ENCODE data around the gene CFAP161. TPM values are rescaled to one million over a fixed set of nuclear protein-coding genes. Genes with fewer than 3 reads are reported as not detected.

CFAP161 gene
- total RNA-seq, 1 donor from 2014 or later: 0.94 TPM

- intact Hi-C loops (cut with micrococcal nuclease): no loop called here
- DNase-seq (no peak), ATAC-seq (no peak)
Observed at GRCh38 chr15:81196576-81197254, 62.6 kb downstream of the CFAP161 start, which contains the start of gene IL16. TSS of gene IL16 (plus strand) at chr15:81196879. CDS start at chr15:81225400, 28,521 bp downstream.

GRCh38 chr15:81197255-81197630, 63.2 kb downstream of the CFAP161 start:
- intact Hi-C loops (cut with micrococcal nuclease): no loop called here
- no peak for ATAC-seq

GRCh38 chr15:81197688-81198281, 63.7 kb downstream of the CFAP161 start:
- no peak for ATAC-seq
- intact Hi-C loops (cut with micrococcal nuclease): no loop called here
- DNase-seq: no peak

More at GRCh38 chr15:81197255-81197630, 63.2 kb downstream of the CFAP161 start:
- no peak for DNase-seq

Other genes with a start within 250 kb of the CFAP161 start
- 14.4 TPM for gene MESD, start 144.5 kb upstream of the CFAP161 start, total RNA-seq
- gene TLNRD1, start 133.3 kb upstream of the CFAP161 start, total RNA-seq: 6.4 TPM
- 5.5 TPM for gene IL16, start 62.6 kb downstream of the CFAP161 start, total RNA-seq
- 1.8 TPM for gene STARD5, start 189.9 kb downstream of the CFAP161 start, total RNA-seq
- gene TMC3, start 239.9 kb downstream of the CFAP161 start, total RNA-seq: not detected

Data from left ventricle myocardium superior (tissue), 1 donor.